ENCODE results near the gene PKN1. TPM values are rescaled to one million over a fixed set of nuclear protein-coding genes. Genes with fewer than 3 reads are reported as not detected.

Gene PKN1
- total RNA-seq, 1 donor from 2014 or later: 85.9 TPM

GRCh38 chr19:14479975-14480699 lies 47.0 kb downstream of the PKN1 start:
- no peak overlapping the region for H3K4me3 Mint-ChIP-seq
- H3K4me1 Mint-ChIP-seq: peaks cover 32% of the 10 kb centered on the region
- H3K27me3 Mint-ChIP-seq (ENCODE audit: low read depth): no peaks in the 10 kb centered on the region
- TF ChIP-seq CTCF (IDR thresholded peaks at IDR 0.05; ENCODE audit: unreplicated experiment): peak; percentile 91
- DNase-seq (ENCODE audit: low spot score in 2 of 2, unreplicated experiment in 2 of 2): peak in 1 of 2 experiments; percentile 81
- peaks cover 13% of the 10 kb centered on the region for H3K36me3 Mint-ChIP-seq
- no peaks in the 10 kb centered on the region for H3K9me3 Mint-ChIP-seq
- no peak overlapping the region for H3K27ac Mint-ChIP-seq

GRCh38 chr19:14480700-14481079 lies 47.6 kb downstream of the PKN1 start:
- DNase-seq (ENCODE audit: low spot score in 2 of 2, unreplicated experiment in 2 of 2): no peak
- Mint-ChIP-seq H3K36me3 (peaks cover 13% of the 10 kb centered on the region), H3K9me3 (no peaks in the 10 kb centered on the region), H3K27me3 (ENCODE audit: low read depth) (no peaks in the 10 kb centered on the region), H3K27ac (no peak overlapping the region), H3K4me1 (peaks cover 28% of the 10 kb centered on the region), H3K4me3 (no peak overlapping the region)
- no peak for TF ChIP-seq CTCF (IDR thresholded peaks at IDR 0.05; ENCODE audit: unreplicated experiment)

GRCh38 chr19:14482172-14482941 lies 49.3 kb downstream of the PKN1 start:
- no peaks in the 10 kb centered on the region for H3K27me3 Mint-ChIP-seq (ENCODE audit: low read depth)
- H3K9me3 Mint-ChIP-seq: no peaks in the 10 kb centered on the region
- H3K36me3 Mint-ChIP-seq: peaks cover 23% of the 10 kb centered on the region
- TF ChIP-seq CTCF (IDR thresholded peaks at IDR 0.05; ENCODE audit: unreplicated experiment): no peak
- H3K4me1 Mint-ChIP-seq: peaks cover 12% of the 10 kb centered on the region
- no peak for DNase-seq (ENCODE audit: low spot score in 2 of 2, unreplicated experiment in 2 of 2)
- no peak overlapping the region for H3K4me3 Mint-ChIP-seq
- no peak overlapping the region for H3K27ac Mint-ChIP-seq

GRCh38 chr19:14487370-14488125 lies 54.4 kb downstream of the PKN1 start:
- H3K27me3 Mint-ChIP-seq (ENCODE audit: low read depth): no peaks in the 10 kb centered on the region
- H3K9me3 Mint-ChIP-seq: no peaks in the 10 kb centered on the region
- TF ChIP-seq CTCF (IDR thresholded peaks at IDR 0.05; ENCODE audit: unreplicated experiment): no peak
- no peak overlapping the region for H3K27ac Mint-ChIP-seq
- no peak overlapping the region for H3K4me3 Mint-ChIP-seq
- H3K4me1 Mint-ChIP-seq: no peaks in the 10 kb centered on the region
- no peak for DNase-seq (ENCODE audit: low spot score in 2 of 2, unreplicated experiment in 2 of 2)
- peaks cover 31% of the 10 kb centered on the region for H3K36me3 Mint-ChIP-seq

GRCh38 chr19:14492756-14493337 lies 59.7 kb downstream of the PKN1 start:
- H3K36me3 Mint-ChIP-seq: peaks cover 24% of the 10 kb centered on the region

More at GRCh38 chr19:14492756-14493337, 59.7 kb downstream of the PKN1 start:
- Mint-ChIP-seq H3K4me1 (peaks cover 25% of the 10 kb centered on the region), H3K9me3 (no peaks in the 10 kb centered on the region), H3K27ac (peak overlapping the region; percentile 58), H3K27me3 (ENCODE audit: low read depth) (no peaks in the 10 kb centered on the region), H3K4me3 (no peak overlapping the region)
- TF ChIP-seq CTCF (IDR thresholded peaks at IDR 0.05; ENCODE audit: unreplicated experiment): no peak
- no peak for DNase-seq (ENCODE audit: low spot score in 2 of 2, unreplicated experiment in 2 of 2)

All from mesothelial cell of epicardium (in vitro differentiated cells).